ENCODE data around the gene ADA. TPM values are rescaled to one million over a fixed set of nuclear protein-coding genes. Genes with fewer than 3 reads are reported as not detected.

Gene ADA
- polyA plus RNA-seq, 1 donor from 2014 or later, result 0.56 TPM

DNA sequence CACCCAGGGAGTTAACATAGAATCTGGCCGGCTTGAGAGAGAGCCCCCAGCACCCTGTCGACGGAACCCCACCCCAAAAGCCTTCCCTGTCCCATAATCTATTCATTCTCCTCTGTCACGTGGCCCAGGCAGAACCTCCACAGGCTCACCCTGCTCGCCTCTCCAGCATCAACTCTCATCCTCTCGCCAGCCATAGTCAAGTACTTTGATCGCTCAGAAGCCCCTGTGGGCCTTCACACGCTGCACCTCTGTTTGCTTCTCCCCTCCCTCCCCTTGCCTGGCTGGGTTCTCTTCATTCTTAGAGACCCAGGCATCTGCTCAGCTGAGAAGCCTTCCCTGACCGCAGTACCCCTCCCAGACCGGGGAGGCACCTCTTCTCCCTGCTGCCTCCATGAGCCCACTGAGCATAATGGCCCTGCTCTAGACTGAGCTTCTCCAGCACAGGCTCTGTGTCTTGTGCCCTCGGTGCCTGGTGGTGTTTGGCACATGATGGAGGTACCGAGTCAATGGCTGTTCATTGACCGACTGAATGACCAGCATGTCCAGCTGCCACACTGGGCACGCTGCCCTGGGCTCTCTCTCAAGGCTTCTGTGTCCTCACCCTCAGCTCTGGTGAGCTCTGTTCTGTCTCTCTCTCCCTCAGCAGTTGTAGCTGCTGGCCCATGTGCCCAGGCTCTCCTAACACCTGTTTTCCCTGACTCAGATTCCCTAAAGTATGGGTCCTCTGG, 35.5 kb downstream of the ADA start:
- Histone ChIP-seq H3K9me3 (ENCODE audit: low read length) (no peaks in the 10 kb centered on the region), H3K27me3 (ENCODE audit: insufficient read depth, low read depth, low read length) (no peaks in the 10 kb centered on the region), H3K4me3 (ENCODE audit: low read length) (no peak overlapping the region), H3K9me2 (ENCODE audit: insufficient read depth, low read length) (no peaks in the 10 kb centered on the region), H3K79me2 (replicated peaks; ENCODE audit: insufficient read depth, low read length) (no peaks in the 10 kb centered on the region), H4K20me1 (ENCODE audit: insufficient read depth) (no peaks in the 10 kb centered on the region), H3K9ac (ENCODE audit: low read length) (no peak overlapping the region), H3F3A (ENCODE audit: insufficient read depth, low read length, poor library complexity, severe bottlenecking) (no peaks in the 10 kb centered on the region), H2AFZ (ENCODE audit: low read depth, low read length) (no peak overlapping the region), H3K27ac (ENCODE audit: low read length) (no peak overlapping the region), H3K36me3 (ENCODE audit: insufficient read depth, low read length) (peaks cover 5% of the 10 kb centered on the region), H3K4me2 (ENCODE audit: low read length) (no peak overlapping the region)
- no peak for TF ChIP-seq MXI1 (conservative IDR thresholded peaks at IDR 0.05; ENCODE audit: poor library complexity, severe bottlenecking)
- TF ChIP-seq EZH2 (IDR thresholded peaks at IDR 0.05; ENCODE audit: borderline replicate concordance, insufficient read depth, low read length, poor library complexity, severe bottlenecking), result no peak
- no peak for TF ChIP-seq EP300 (conservative IDR thresholded peaks at IDR 0.05; ENCODE audit: poor library complexity, severe bottlenecking)
- TF ChIP-seq TAF1 (IDR thresholded peaks at IDR 0.05; ENCODE audit: low read depth), result no peak
- no peak for TF ChIP-seq POLR2AphosphoS5 (IDR thresholded peaks at IDR 0.05)
- TF ChIP-seq REST (IDR thresholded peaks at IDR 0.05; ENCODE audit: borderline replicate concordance), result no peak
- TF ChIP-seq RAD21 (conservative IDR thresholded peaks at IDR 0.05), result no peak
- TF ChIP-seq SMC3 (conservative IDR thresholded peaks at IDR 0.05; ENCODE audit: poor library complexity), result no peak
- no peak for TF ChIP-seq CTCF (IDR thresholded peaks at IDR 0.05; ENCODE audit: poor library complexity, severe bottlenecking)

- H3K27ac ChIP-seq (ENCODE audit: low read length), result no peak overlapping the region
- peaks cover 5% of the 10 kb centered on the region for H3K36me3 ChIP-seq (ENCODE audit: insufficient read depth, low read length)
- H4K20me1 ChIP-seq (ENCODE audit: insufficient read depth), result no peaks in the 10 kb centered on the region
- H3K79me2 ChIP-seq (replicated peaks; ENCODE audit: insufficient read depth, low read length), result no peaks in the 10 kb centered on the region
- no peak for TF ChIP-seq CTCF (IDR thresholded peaks at IDR 0.05; ENCODE audit: poor library complexity, severe bottlenecking)
- no peak for TF ChIP-seq POLR2AphosphoS5 (IDR thresholded peaks at IDR 0.05)
- no peak overlapping the region for H2AFZ ChIP-seq (ENCODE audit: low read depth, low read length)
- H3K9me2 ChIP-seq (ENCODE audit: insufficient read depth, low read length), result no peaks in the 10 kb centered on the region
- no peak overlapping the region for H3K9ac ChIP-seq (ENCODE audit: low read length)
- H3F3A ChIP-seq (ENCODE audit: insufficient read depth, low read length, poor library complexity, severe bottlenecking), result no peaks in the 10 kb centered on the region
- H3K9me3 ChIP-seq (ENCODE audit: low read length), result no peaks in the 10 kb centered on the region
- H3K27me3 ChIP-seq (ENCODE audit: insufficient read depth, low read depth, low read length), result no peaks in the 10 kb centered on the region
- no peak overlapping the region for H3K4me2 ChIP-seq (ENCODE audit: low read length)
- no peak overlapping the region for H3K4me3 ChIP-seq (ENCODE audit: low read length)
These were observed 36.2 kb downstream of the ADA start for GRCh38 chr20:44615169-44615791.

Data from neural cell (in vitro differentiated cells).